IPS-NIHi11 (cell line): ENCODE data around the gene WDR54.
A peak's percentile ranks its signal among the peaks of the same experiment; 100 is the strongest.

Source experiments
- DNase-seq: peaks from one replicate; pipeline ENCODE4 v3.0.0; 2012; ENCODE audit warnings: mixed read lengths, low spot score

The WDR54 gene, protein sequence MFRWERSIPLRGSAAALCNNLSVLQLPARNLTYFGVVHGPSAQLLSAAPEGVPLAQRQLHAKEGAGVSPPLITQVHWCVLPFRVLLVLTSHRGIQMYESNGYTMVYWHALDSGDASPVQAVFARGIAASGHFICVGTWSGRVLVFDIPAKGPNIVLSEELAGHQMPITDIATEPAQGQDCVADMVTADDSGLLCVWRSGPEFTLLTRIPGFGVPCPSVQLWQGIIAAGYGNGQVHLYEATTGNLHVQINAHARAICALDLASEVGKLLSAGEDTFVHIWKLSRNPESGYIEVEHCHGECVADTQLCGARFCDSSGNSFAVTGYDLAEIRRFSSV

GRCh38 chr2:74421221-74421870, at the start of gene WDR54, which contains the start of gene C2orf81:
Gene WDR54, plus strand, starts transcription at chr2:74421730. Its CDS starts 424 bp downstream, at chr2:74422154.
Gene C2orf81, minus strand, starts transcription at chr2:74421619. Its CDS starts 59 bp downstream, at chr2:74421560.
- DNase-seq: peak; percentile 98

DNA sequence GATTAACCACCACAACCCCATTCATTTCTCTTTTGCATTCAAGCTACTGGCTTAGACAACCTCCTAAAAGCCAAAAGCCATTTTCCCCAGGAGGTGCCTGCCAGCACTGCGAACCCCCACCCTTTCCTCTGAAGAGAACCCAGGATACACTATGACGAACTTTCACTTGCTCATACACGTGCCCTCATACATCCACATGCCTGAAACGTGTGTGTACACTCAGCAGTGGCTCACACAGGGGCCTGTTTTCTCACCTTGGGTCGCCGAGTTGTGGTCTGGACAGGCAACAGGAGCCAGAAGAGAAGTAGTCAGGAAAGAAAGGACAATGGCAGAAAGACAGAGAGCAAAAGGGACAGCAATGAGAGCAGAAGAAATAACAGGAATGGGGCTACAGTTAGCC, 48.9 kb upstream of the WDR54 start:
- DNase-seq: no peak

DNA sequence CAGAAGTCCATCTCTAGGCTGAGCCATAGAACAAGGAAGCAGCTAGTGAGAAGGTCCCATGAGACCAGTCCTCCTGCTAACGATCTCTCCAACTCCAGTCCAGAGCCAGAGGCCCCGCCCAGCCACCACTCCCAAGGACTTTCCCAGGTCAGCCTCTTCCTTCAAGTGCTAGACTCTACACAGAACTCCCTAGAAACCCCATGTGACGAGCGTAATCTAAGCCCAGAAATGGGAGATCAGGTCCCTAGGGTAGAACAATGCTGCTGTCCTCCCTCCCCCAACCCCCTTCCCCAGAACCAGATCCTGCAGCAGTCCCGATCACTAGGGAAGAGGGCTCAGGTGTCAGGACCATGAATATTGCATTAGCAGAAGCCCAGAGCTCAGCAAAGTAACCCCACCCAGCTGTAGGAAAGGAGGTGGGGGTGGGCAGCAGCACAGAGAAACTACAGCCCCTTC, 48.3 kb upstream of the WDR54 start:
- peak; percentile 49 for DNase-seq

DNA sequence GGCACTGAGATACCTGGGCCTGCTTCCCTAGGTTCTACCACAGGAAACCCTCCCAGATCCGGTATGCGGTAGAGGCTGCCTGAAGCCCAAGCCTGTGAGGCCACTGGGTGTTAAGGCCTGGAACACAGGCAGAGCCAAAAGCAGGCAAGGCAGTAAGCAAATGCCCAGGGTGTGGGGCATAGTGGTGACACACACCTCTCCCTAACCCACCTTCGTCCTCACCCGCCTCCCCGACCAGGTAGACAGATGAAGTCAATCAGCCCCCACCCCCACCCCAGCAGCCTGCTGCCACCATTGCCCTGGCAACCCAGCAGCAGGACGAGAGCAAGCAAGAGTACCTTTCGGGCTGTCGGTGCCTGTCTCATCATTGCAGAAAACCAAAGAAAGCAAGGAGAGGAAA, 47.5 kb upstream of the WDR54 start:
- no peak for DNase-seq

- DNase-seq: peak; percentile 97
Measured at GRCh38 chr2:74374509-74375205, 46.9 kb upstream of the WDR54 start.

- DNase-seq: no peak
Measured at GRCh38 chr2:74375838-74376237, 45.7 kb upstream of the WDR54 start.

DNA sequence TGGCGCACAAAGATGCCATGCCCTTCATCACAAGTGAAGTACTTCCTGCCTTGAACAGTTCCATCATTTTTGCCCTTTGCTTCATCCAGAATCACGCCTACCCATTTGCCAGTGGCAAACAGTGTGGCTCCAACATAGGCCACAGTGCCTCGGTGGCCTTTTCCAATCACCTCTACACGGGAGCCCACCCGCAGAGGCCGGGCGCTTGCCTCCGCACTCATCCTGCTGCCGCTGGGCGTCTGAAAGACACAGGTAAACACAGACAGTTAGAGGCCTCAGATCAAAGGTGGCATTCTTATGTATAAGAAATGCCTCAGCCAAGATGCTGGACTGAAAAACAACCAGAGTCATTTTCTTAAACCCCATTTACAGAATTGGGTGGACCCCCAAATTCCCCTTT, 43.5 kb upstream of the WDR54 start:
- DNase-seq: no peak

GRCh38 chr2:74379851-74380789, 41.4 kb upstream of the WDR54 start, which contains the start of gene DCTN1:
Gene DCTN1, minus strand, starts transcription at chr2:74380311. Its CDS starts 274 bp downstream, at chr2:74380037.
- DNase-seq: peak; percentile 72

- DNase-seq: no peak
Measured at GRCh38 chr2:74381751-74382150, 39.8 kb upstream of the WDR54 start.

- DNase-seq: no peak
Measured at GRCh38 chr2:74383254-74383653, 38.3 kb upstream of the WDR54 start.

DNA sequence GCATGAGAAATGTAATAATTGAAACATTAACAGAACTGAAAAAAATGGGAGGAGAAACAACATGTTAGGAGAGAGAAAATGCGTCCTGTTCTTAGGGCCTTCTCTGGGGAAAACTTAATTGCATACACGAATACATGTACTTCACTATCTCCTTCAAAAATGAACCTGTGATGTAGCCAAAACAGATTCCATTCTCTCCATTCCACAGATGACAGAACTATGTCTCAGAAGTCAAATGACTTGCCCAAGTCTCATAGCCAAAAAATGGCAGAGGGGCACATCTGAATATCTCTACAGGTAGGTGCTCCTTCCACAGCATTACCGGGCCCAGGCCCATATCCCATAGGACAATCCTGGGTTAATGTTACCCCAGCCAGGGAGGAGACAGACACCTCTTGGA, 37.5 kb upstream of the WDR54 start:
- no peak for DNase-seq

DNA sequence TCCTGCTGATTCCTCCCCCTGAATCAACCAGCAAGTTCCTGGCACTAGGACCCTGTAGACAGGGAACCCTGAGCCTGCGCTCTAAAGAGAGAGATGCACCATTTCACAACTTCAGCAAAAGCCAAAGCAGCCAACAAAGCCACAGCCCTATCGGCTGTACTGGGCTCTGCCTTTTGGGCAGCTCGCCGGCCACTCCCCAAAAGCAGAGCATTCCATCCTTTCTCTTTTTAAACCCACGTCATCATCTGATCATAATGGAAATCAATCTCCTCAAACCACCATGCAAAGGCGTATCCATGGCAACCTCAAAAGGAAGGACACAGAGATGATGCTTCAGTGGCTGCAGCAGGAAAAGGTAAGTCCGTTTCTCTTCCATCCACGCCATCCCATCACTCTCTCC, 36.1 kb upstream of the WDR54 start:
- no peak for DNase-seq

GRCh38 chr2:74387346-74387745, 34.2 kb upstream of the WDR54 start:
- no peak for DNase-seq

- DNase-seq: no peak
Measured at GRCh38 chr2:74390606-74391005, 30.9 kb upstream of the WDR54 start.

DNA sequence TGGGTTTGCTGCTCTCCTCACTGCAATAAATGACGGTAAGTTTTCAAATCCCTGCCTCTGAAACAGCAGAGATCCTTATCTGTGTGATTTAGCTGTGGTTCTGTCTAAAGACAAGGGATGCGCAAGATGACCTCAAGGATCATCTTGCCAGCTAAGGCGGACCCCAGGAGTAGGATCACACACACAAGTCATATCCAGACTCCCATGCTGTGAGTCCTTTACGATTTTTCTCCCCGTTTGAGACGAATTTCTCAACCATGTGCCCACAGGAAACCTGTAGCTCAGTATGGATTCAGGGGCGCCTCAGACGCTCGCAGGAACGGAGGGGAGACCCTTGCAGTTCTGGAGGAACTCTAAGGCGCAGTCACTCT, 30.3 kb upstream of the WDR54 start:
- DNase-seq: no peak

GRCh38 chr2:74391580-74392448, 29.7 kb upstream of the WDR54 start:
- peak; percentile 93 for DNase-seq

- no peak for DNase-seq
Measured at GRCh38 chr2:74392449-74392743, 29.1 kb upstream of the WDR54 start.

GRCh38 chr2:74393525-74393924, 28.0 kb upstream of the WDR54 start:
- DNase-seq: no peak

- no peak for DNase-seq
Measured at GRCh38 chr2:74396149-74396548, 25.4 kb upstream of the WDR54 start.

DNA sequence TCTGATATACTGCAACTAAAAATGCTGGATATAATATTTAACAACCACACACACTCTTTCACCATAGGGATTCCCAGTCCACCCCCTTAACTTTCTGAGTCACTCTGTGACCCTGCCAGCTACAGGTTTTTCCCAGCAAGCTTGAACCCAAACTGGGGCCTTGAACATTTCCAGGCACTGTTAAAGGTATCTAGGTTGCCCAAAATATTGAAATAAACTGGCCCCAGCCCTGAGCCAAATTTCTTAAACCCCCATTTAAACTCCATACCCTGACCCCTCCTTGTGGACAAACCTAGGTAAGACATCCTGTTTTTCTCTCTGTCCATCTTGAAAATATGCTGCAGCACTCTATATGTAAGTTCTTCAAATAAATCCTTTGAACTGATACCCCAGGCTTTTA, 21.7 kb upstream of the WDR54 start:
- peak; percentile 50 for DNase-seq

DNA sequence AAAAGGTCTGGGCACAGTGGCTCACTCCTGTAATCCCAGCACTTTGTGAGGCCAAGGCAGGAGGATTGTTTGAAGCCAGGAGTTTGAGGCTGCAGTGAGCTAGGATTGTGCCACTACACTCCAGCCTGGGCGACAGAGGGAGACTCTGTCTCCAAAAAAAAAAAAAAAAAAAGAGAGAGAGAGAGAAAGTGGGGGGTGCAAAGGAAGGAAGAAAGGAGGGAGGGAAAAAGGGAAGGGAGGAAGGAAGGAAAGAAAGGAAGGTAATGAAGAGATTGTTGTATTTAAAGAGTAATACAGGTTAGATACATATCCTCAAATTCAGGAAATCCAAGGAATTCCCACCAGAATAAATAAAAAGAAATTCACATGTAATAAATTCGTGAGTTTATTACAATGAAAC, 19.6 kb upstream of the WDR54 start:
- no peak for DNase-seq
